ENCODE measurements around the gene FLRT1.

The FLRT1 gene

DNA sequence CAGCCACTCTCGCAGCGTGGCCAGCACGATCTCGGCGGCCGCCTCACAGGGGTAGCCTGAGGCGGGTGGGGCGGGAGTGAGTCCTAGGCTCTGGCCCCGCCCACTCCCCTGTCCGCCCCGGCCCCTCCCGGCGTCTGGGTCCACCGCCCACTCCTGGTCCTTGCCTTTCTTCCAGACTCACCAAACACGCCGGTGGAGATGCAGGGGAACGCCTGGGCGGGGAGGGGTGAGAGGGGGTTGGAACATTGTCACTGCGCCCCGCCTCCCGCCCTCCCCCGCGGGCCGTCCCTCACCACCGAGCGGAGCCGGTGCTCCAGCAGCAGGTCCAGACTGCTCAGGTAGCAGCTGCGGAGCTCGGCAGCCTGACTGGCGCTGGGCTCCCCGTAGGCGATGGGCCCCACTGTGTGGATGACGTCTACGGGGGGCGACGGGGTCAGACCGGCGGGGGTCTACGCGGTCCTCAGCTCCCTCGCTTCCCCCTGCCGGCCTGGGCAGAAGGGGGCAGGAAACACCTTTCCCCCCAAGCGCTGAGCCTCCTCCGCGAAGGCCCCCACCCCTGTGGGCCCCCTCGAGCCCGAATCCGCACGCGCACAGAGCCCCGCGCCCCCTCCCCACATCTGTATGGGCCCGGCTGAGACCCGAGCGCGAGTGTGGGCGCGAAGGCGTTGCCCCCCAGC, 36.2 kb upstream of the FLRT1 start:
- no peaks in the 10 kb centered on the region for H3K36me3 ChIP-seq (ENCODE audit: insufficient read depth, low read length)
- H3K79me2 ChIP-seq (ENCODE audit: control insufficient read depth, insufficient read depth, low read length, unreplicated experiment): no peaks in the 10 kb centered on the region
- H3K27ac ChIP-seq (ENCODE audit: low read depth, low read length): no peak overlapping the region
- H3K4me3 ChIP-seq (ENCODE audit: low read depth, low read length): no peak overlapping the region
- peaks cover 5% of the 10 kb centered on the region for H3K4me1 ChIP-seq (ENCODE audit: control insufficient read depth, insufficient read depth, low read length, unreplicated experiment)
- no peak overlapping the region for H2AFZ ChIP-seq (ENCODE audit: low read length, unreplicated experiment)
- no peaks in the 10 kb centered on the region for H3K27me3 ChIP-seq (ENCODE audit: insufficient read depth, low read length)

DNA sequence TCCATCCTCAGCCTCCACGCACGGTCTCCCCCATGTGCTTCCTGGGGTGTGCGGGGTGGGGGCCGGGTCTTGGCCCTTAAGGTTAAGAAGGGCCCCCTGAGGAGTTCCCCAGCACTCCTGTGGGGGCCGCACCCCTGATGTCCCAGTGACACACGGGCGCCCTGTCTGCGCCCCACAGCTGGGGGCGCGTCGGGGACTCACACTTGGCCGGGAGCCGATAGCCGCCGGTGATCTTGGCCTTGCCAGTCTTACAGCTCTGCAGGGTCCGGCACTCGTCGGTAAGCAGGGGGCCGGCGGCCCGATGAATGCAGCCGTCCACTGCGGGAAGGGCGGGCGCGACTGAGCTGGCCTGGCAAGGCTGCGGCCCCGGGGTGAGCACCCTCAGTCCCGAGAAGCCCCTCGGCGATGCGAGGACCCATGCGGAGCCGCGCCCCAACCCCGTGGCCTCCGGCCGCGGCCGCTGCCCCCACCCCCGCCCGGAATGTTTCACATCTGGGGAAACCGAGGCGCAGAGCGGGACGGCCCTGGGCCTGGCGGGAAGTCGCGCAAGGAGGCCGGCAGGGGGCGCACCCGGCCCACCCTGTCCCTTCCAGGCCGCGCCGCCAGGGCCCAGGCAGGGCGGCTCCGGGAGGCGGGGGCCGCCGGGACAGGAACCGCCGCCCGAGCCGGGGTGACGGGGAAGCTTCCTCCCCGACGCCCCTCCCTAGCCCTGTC, 35.5 kb upstream of the FLRT1 start:
- Histone ChIP-seq H3K36me3 (ENCODE audit: insufficient read depth, low read length) (no peaks in the 10 kb centered on the region), H2AFZ (ENCODE audit: low read length, unreplicated experiment) (no peak overlapping the region), H3K27me3 (ENCODE audit: insufficient read depth, low read length) (no peaks in the 10 kb centered on the region), H3K27ac (ENCODE audit: low read depth, low read length) (no peak overlapping the region), H3K4me3 (ENCODE audit: low read depth, low read length) (peak overlapping the region; percentile 42), H3K79me2 (ENCODE audit: control insufficient read depth, insufficient read depth, low read length, unreplicated experiment) (no peaks in the 10 kb centered on the region), H3K4me1 (ENCODE audit: control insufficient read depth, insufficient read depth, low read length, unreplicated experiment) (peaks cover 5% of the 10 kb centered on the region)

DNA sequence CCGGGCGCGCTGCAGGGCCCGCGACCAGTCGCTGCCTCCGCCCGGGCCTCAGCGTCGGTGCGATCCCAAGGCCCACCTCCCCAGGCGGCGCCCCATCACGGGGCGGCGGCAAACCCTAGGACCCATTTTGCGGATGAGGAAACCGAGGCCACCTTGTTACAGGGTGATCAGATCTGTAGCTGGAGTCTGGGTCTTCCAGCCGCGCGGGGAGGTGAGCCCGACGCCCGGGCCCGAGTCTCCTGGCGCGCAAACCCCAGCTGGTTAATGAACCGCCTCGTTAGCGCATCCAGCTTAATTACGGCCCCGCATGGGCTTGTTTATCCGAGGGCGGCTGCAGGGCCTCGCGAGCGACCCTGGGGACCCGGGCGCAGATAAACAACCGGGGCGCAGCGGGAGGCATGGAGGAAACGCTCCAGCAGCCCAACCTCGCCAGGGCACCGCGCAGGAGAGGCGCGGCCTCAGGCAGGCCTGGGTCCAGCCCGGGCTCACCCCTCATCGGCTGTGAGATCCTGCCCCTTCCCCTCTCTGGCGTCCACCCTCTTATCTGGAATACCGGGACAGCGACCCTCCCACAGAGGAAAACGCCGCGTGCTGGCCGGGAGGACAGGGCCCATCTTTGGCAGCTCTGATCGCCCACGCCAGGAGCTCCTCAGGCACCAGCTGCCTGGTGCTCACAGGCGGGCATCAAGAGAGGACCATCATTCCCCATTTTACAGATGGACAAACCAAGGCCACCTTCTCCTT, 34.8 kb upstream of the FLRT1 start:
- H3K4me3 ChIP-seq (ENCODE audit: low read depth, low read length): peak overlapping the region; percentile 40; the same call in 1 of the 2 replicates

DNA sequence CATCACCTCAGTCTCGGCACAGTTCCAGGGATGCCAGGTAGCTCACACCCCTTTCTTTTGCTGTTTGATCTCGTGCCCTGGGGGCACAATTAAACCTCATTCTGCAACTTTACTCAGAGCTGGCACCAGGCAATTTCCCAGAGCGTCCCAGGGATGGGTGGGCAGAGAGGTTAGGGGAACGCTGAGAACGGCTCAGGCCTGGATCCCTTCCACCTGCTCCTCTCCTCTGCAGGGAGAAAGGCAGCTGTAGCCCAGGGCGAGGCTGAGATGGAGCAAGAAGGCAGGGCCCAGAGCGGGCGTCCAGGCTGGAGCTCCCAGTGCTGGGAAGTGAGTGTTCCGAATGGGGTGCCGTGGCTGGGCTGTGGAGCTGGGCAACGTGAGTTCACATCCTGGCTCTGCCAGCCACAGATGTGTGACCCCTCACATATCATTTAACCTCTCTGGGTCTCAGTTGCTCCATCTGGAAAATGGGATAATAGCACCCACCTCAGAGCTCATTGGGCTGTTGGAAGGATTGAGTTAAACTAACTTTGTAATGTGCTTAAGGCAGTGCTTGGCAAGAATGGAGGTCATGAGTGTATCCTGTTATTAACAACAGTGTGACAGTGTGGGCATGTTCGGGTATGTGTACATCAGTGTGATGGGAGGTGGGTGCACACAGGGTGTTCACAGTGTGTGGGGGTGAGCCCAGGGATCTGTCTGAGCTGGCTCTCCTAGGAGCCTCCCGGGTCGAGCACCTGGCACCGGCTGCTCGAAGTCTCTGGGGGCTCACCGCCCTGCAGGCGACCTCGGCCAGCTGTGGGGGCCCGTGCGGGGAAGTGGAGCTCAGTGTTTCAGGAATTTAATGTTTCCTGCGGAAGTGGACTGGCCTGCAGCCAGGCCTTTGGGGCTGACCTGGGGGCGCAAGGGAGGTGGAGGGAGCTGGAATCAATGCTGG, 34.0 kb upstream of the FLRT1 start:
- Histone ChIP-seq H3K27ac (ENCODE audit: low read depth, low read length) (no peak overlapping the region), H2AFZ (ENCODE audit: low read length, unreplicated experiment) (no peak overlapping the region), H3K4me1 (ENCODE audit: control insufficient read depth, insufficient read depth, low read length, unreplicated experiment) (peaks cover 7% of the 10 kb centered on the region), H3K4me3 (ENCODE audit: low read depth, low read length) (no peak overlapping the region), H3K36me3 (ENCODE audit: insufficient read depth, low read length) (no peaks in the 10 kb centered on the region), H3K27me3 (ENCODE audit: insufficient read depth, low read length) (no peaks in the 10 kb centered on the region), H3K79me2 (ENCODE audit: control insufficient read depth, insufficient read depth, low read length, unreplicated experiment) (no peaks in the 10 kb centered on the region)

More for the DNA sequence above, 34.8 kb upstream of the FLRT1 start:
- Histone ChIP-seq H3K27me3 (ENCODE audit: insufficient read depth, low read length) (no peaks in the 10 kb centered on the region), H3K4me1 (ENCODE audit: control insufficient read depth, insufficient read depth, low read length, unreplicated experiment) (peaks cover 5% of the 10 kb centered on the region), H2AFZ (ENCODE audit: low read length, unreplicated experiment) (no peak overlapping the region), H3K79me2 (ENCODE audit: control insufficient read depth, insufficient read depth, low read length, unreplicated experiment) (no peaks in the 10 kb centered on the region), H3K27ac (ENCODE audit: low read depth, low read length) (no peak overlapping the region), H3K36me3 (ENCODE audit: insufficient read depth, low read length) (no peaks in the 10 kb centered on the region)

DNA sequence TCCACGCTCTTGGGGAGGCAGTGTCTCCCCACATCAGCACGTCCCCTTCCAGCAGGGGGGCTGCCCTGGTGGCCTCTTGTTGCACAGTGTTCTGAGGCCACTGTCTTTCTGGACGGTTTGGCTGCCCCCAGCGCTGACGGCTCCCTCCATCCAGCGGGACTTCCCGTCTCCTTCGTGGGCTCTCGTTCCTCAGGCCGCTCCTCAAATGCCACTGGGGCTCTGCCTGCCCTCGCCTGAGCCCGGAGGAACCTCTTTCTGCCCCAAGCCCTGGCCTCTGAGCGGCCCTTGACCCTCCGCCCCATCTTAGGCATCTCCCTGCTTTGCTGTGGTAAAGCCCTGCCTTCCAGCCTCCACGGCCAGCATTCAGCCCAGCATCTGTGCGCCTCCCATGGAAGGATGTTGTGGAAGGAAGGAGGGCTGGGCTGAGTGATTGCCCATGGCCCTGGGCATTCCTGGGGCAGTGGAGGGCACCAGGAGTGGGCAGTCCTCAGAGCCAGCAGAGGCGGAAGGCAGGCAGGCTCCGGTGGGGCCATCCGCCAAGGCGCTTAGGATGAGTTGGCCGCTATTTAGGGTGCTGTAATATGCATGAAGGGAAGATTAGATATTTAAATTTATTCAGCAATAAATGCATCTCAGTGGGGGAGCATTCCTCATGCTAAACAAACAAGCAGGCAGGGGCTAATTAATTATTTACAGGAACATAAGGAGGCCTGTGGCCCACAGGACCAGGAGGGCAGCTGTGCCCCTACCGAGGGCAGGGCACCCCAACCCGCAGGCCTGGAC, 31.7 kb upstream of the FLRT1 start:
- H3K4me1 ChIP-seq (ENCODE audit: control insufficient read depth, insufficient read depth, low read length, unreplicated experiment): peaks cover 15% of the 10 kb centered on the region
- no peak overlapping the region for H3K27ac ChIP-seq (ENCODE audit: low read depth, low read length)
- no peaks in the 10 kb centered on the region for H3K27me3 ChIP-seq (ENCODE audit: insufficient read depth, low read length)
- H3K4me3 ChIP-seq (ENCODE audit: low read depth, low read length): no peak overlapping the region
- no peaks in the 10 kb centered on the region for H3K79me2 ChIP-seq (ENCODE audit: control insufficient read depth, insufficient read depth, low read length, unreplicated experiment)
- no peak overlapping the region for H2AFZ ChIP-seq (ENCODE audit: low read length, unreplicated experiment)
- no peaks in the 10 kb centered on the region for H3K36me3 ChIP-seq (ENCODE audit: insufficient read depth, low read length)

DNA sequence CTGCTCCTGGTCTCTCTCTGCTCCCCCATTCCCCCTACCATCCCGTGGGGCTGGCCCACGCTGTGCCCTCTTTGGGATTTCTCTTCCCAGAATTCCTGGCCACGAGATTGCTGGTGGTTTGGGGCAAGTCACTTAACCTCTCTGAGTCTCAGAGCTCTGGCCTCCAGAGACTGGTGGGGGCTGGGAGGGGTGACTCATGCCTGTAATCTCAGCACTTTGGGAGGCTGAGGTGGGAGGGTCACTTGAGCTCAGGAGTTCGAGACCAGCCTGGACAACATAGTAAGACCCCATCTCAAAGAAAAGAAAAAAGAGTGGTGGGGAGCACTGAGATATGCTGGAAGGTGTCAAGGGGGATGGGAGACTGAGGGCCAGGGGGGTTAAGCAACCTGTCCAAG, 31.1 kb upstream of the FLRT1 start:
- no peak overlapping the region for H3K4me3 ChIP-seq (ENCODE audit: low read depth, low read length)
- H3K27me3 ChIP-seq (ENCODE audit: insufficient read depth, low read length): no peaks in the 10 kb centered on the region
- no peaks in the 10 kb centered on the region for H3K36me3 ChIP-seq (ENCODE audit: insufficient read depth, low read length)
- H2AFZ ChIP-seq (ENCODE audit: low read length, unreplicated experiment): no peak overlapping the region
- H3K4me1 ChIP-seq (ENCODE audit: control insufficient read depth, insufficient read depth, low read length, unreplicated experiment): peaks cover 15% of the 10 kb centered on the region
- H3K79me2 ChIP-seq (ENCODE audit: control insufficient read depth, insufficient read depth, low read length, unreplicated experiment): no peaks in the 10 kb centered on the region
- no peak overlapping the region for H3K27ac ChIP-seq (ENCODE audit: low read depth, low read length)

DNA sequence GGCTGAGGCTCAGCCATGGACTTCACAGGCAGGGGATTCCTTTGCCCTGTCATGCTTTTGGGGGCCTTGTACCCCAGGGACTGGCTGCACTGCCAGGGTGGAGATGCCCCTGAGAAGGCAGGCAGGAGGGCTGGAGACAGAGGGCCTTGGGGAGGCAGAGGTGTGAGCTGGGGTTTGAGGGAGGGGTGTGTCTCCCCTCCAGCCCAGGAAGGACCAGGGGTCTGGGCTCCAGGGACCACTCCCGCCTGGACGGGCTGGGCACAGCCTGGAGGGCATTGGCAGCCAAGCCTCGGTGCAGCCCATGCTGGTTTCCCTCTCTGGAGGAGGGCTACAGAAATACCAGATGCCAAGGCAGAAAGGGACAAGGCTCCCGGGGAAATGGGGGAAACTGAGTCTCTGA, 30.0 kb upstream of the FLRT1 start:
- Histone ChIP-seq H2AFZ (ENCODE audit: low read length, unreplicated experiment) (no peak overlapping the region), H3K36me3 (ENCODE audit: insufficient read depth, low read length) (no peaks in the 10 kb centered on the region), H3K79me2 (ENCODE audit: control insufficient read depth, insufficient read depth, low read length, unreplicated experiment) (no peaks in the 10 kb centered on the region), H3K27ac (ENCODE audit: low read depth, low read length) (no peak overlapping the region), H3K27me3 (ENCODE audit: insufficient read depth, low read length) (no peaks in the 10 kb centered on the region), H3K4me1 (ENCODE audit: control insufficient read depth, insufficient read depth, low read length, unreplicated experiment) (peaks cover 10% of the 10 kb centered on the region), H3K4me3 (ENCODE audit: low read depth, low read length) (no peak overlapping the region)

DNA sequence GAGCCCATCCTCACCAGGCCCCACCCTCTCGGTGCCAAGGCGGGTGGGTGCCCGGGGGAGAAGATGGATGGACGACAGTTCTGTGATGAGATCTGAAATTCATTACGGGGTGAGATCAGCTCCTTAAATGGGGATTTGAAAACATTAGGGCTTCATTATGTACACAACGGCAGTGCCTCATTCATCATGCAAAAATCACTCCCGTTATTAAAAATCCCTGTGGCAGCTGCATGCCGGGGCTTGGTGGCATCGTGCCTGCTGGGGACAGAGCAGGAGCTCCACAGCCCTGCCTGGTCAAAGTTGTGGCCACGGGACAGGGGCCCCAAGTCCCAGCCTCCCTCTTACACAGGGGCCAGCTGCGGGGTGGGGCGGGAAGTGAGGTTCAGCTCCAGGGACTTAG, 29.3 kb upstream of the FLRT1 start:
- no peaks in the 10 kb centered on the region for H3K36me3 ChIP-seq (ENCODE audit: insufficient read depth, low read length)
- no peaks in the 10 kb centered on the region for H3K79me2 ChIP-seq (ENCODE audit: control insufficient read depth, insufficient read depth, low read length, unreplicated experiment)
- peaks cover 10% of the 10 kb centered on the region for H3K4me1 ChIP-seq (ENCODE audit: control insufficient read depth, insufficient read depth, low read length, unreplicated experiment)
- H3K27me3 ChIP-seq (ENCODE audit: insufficient read depth, low read length): no peaks in the 10 kb centered on the region
- no peak overlapping the region for H3K4me3 ChIP-seq (ENCODE audit: low read depth, low read length)
- no peak overlapping the region for H3K27ac ChIP-seq (ENCODE audit: low read depth, low read length)
- no peak overlapping the region for H2AFZ ChIP-seq (ENCODE audit: low read length, unreplicated experiment)

DNA sequence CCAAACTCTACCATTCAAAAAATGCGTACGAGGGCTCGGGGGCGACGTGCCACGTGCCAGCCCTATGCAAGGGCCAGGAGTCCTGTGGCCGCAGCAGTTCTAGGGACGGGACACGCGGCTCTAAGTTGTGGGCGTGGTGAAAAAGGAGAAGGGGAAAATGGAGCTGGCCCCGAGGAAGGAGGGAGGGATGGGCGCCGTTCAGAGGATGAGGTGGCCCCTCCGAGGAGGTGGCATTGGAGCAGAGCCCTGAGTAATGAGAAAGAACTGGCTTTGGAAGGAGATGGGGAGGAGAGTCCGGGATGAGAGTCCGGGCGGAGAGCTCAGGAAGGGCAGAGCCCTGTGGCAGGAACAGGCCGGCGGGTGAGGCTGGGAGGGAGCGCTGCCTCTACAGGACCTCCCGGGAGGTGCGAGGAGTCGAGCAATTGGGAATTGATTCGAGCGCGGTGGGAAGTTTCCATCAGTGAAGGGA, 28.5 kb upstream of the FLRT1 start:
- peak overlapping the region; percentile 17 for H2AFZ ChIP-seq (ENCODE audit: low read length, unreplicated experiment)
- H3K79me2 ChIP-seq (ENCODE audit: control insufficient read depth, insufficient read depth, low read length, unreplicated experiment): no peaks in the 10 kb centered on the region
- H3K27me3 ChIP-seq (ENCODE audit: insufficient read depth, low read length): no peaks in the 10 kb centered on the region
- peak overlapping the region; percentile 63 for H3K4me3 ChIP-seq (ENCODE audit: low read depth, low read length)
- H3K27ac ChIP-seq (ENCODE audit: low read depth, low read length): no peak overlapping the region
- no peaks in the 10 kb centered on the region for H3K36me3 ChIP-seq (ENCODE audit: insufficient read depth, low read length)
- H3K4me1 ChIP-seq (ENCODE audit: control insufficient read depth, insufficient read depth, low read length, unreplicated experiment): peaks cover 10% of the 10 kb centered on the region
